Lower lobe of right lung (tissue), 2 donors: ENCODE results near the gene KIRREL3. TPM values are rescaled to one million over a fixed set of nuclear protein-coding genes. Genes with fewer than 3 reads are reported as not detected.

Source experiments
- ATAC-seq, 2 donors: fragments of 200-7000 bp; cut with Tn5 transposase; one replicate each; pipeline ENCODE4 v1.9.1; 2020 to 2022; ENCODE audit warnings: mild to moderate bottlenecking in 2 of 2, moderate library complexity in 2 of 2
- DNase-seq: peaks from one replicate; pipeline ENCODE4 v3.0.0-alpha.2; 2020
- H3K27ac ChIP-seq: fragments of 200-600 bp; one replicate; pipeline ENCODE4 v1.8.0; 2022
- H3K27me3 ChIP-seq: fragments of 200-600 bp; one replicate; pipeline ENCODE4 v1.8.0; 2022; ENCODE audit warnings: low read depth
- H3K36me3 ChIP-seq: fragments of 200-600 bp; one replicate; pipeline ENCODE4 v1.8.0; 2022; ENCODE audit warnings: mild to moderate bottlenecking
- H3K4me1 ChIP-seq: fragments of 200-600 bp; one replicate; pipeline ENCODE4 v1.8.0; 2022
- H3K4me3 ChIP-seq: fragments of 200-600 bp; one replicate; pipeline ENCODE4 v1.8.0; 2022; ENCODE audit warnings: mild to moderate bottlenecking
- H3K9me3 ChIP-seq: fragments of 200-600 bp; one replicate; pipeline ENCODE4 v1.8.0; 2022
- CTCF ChIP-seq: fragments of 200-600 bp; IDR thresholded peaks from one replicate; pipeline ENCODE4 v1.8.0; 2022; ENCODE audit warnings: antibody characterized with exemption, mild to moderate bottlenecking
- intact Hi-C: fragments of 100-400 bp; cut with DNase I; formaldehyde crosslinking; loops from one replicate; pipeline ENCODE4 v1.11.0; 2022
- total RNA-seq: library from RNA; stranded (reverse); fragmentation: NEBNext Ultra II Directional; extraction: Animal tissue kit (Norgen Biotek cat#: 25700); gene quantifications from one replicate; pipeline ENCODE4 v1.2.1, GENCODE V29; 2021
- donor health status: DM: no; HTN: yes; CAD: no; lungs with severe emphysema.

KIRREL3 gene
- total RNA-seq, 1 donor from 2014 or later: 0.15 TPM

DNA sequence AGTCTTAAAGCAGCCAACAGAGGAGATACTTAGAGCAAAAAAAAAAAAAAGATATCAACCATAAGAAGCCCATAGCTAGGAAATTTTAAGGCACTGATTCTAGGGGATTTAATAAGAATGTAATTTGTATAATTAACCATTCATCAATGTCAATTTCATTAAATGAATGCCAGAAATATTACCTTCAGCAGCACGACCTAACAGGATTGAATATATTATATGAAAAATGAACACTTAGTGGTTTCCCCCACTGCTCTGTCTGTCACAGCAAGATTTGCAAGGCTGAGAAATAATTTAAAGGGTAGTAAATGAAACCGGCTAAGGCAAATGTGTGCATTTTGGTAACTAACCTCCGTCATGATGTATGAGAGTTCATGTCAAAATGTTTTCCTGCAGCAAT lies 319.9 kb downstream of the KIRREL3 start:
- ATAC-seq: no peak
- H3K27me3 ChIP-seq: no peaks in the 10 kb centered on the region
- intact Hi-C loops: no loop called here
- H3K4me3 ChIP-seq: no peak overlapping the region
- no peak overlapping the region for H3K27ac ChIP-seq
- H3K9me3 ChIP-seq: no peaks in the 10 kb centered on the region
- no peak for DNase-seq
- TF ChIP-seq CTCF: no peak
- no peaks in the 10 kb centered on the region for H3K4me1 ChIP-seq
- no peaks in the 10 kb centered on the region for H3K36me3 ChIP-seq

DNA sequence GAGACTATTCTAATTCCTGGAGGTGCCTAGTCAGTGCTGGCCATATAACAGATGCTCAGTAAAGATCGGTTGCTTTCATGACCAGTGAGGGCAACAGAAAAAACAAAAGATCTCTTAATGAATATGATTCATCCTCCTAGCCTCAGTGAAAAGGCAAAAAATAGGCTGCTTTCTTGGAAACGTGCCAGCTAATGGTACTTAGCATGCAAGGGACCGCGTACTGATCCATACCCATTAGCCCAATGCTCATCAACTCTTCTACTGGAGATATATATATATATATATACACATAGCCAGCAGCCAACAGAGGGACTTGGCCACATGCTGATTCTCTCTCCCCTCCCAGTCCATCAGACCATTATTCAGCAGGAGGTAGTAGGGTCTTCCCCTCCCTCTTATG lies 320.4 kb downstream of the KIRREL3 start:
- ATAC-seq (no peak), DNase-seq (no peak)

DNA sequence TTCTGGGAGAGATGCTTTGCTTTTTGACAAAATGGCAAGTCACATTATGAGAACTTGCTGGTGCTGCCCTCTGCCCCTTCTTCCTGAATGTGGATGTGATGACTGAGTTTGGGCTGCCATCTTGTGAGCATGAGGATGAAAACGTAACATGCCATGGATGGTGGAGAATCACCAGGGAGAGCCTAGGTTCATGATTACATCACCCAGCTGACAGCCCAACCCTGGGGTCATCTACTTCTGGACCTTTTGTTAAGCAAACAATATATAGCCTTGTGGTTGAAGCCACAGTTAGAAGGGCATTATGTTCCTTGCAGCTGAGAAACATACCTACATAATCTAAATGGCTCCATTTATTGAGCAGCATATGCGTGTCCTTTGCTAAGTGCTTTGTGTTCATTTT lies 321.5 kb downstream of the KIRREL3 start:
- no peak overlapping the region for H3K4me3 ChIP-seq

More for the DNA sequence above, 320.4 kb downstream of the KIRREL3 start:
- H3K4me1 ChIP-seq: no peaks in the 10 kb centered on the region
- H3K4me3 ChIP-seq: no peak overlapping the region
- no peaks in the 10 kb centered on the region for H3K36me3 ChIP-seq
- intact Hi-C loops: no loop called here
- no peak for TF ChIP-seq CTCF
- H3K27me3 ChIP-seq: no peaks in the 10 kb centered on the region
- H3K9me3 ChIP-seq: no peaks in the 10 kb centered on the region
- H3K27ac ChIP-seq: no peak overlapping the region

GRCh38 chr11:126676536-126676935 lies 324.0 kb downstream of the KIRREL3 start:
- TF ChIP-seq CTCF: no peak

More for the DNA sequence above, 321.5 kb downstream of the KIRREL3 start:
- no peaks in the 10 kb centered on the region for H3K36me3 ChIP-seq
- no peaks in the 10 kb centered on the region for H3K4me1 ChIP-seq
- no peak for TF ChIP-seq CTCF
- no peak for ATAC-seq
- no peak for DNase-seq
- H3K9me3 ChIP-seq: no peaks in the 10 kb centered on the region
- H3K27me3 ChIP-seq: no peaks in the 10 kb centered on the region
- intact Hi-C loops: no loop called here
- H3K27ac ChIP-seq: no peak overlapping the region

GRCh38 chr11:126673319-126673718 lies 327.3 kb downstream of the KIRREL3 start:
- H3K36me3 ChIP-seq: no peaks in the 10 kb centered on the region
- ATAC-seq (no peak), DNase-seq (no peak)
- no peaks in the 10 kb centered on the region for H3K9me3 ChIP-seq
- H3K4me1 ChIP-seq: no peaks in the 10 kb centered on the region
- TF ChIP-seq CTCF: no peak
- H3K4me3 ChIP-seq: no peak overlapping the region
- no peaks in the 10 kb centered on the region for H3K27me3 ChIP-seq
- intact Hi-C loops: no loop called here
- H3K27ac ChIP-seq: no peak overlapping the region

More at GRCh38 chr11:126676536-126676935, 324.0 kb downstream of the KIRREL3 start:
- intact Hi-C loops: no loop called here
- Histone ChIP-seq H3K4me3 (no peak overlapping the region), H3K9me3 (no peaks in the 10 kb centered on the region), H3K36me3 (no peaks in the 10 kb centered on the region), H3K27me3 (no peaks in the 10 kb centered on the region), H3K27ac (no peak overlapping the region), H3K4me1 (no peaks in the 10 kb centered on the region)
- DNase-seq (no peak), ATAC-seq (no peak)

- H3K4me3 ChIP-seq: no peak overlapping the region
- TF ChIP-seq CTCF: no peak
Measured at GRCh38 chr11:126669416-126669815, 331.2 kb downstream of the KIRREL3 start.

More at GRCh38 chr11:126669416-126669815, 331.2 kb downstream of the KIRREL3 start:
- DNase-seq (no peak), ATAC-seq (no peak)
- Histone ChIP-seq H3K4me1 (no peaks in the 10 kb centered on the region), H3K27ac (no peak overlapping the region), H3K27me3 (no peaks in the 10 kb centered on the region), H3K36me3 (no peaks in the 10 kb centered on the region), H3K9me3 (no peaks in the 10 kb centered on the region)
- intact Hi-C loops: no loop called here
